Activated CD8-positive, alpha-beta T cell treated with anti-CD3 and anti-CD28 coated beads for 36 hours (primary cell): Measurements from ENCODE around the gene ID1. TPM values are rescaled to one million over a fixed set of nuclear protein-coding genes. Genes with fewer than 3 reads are reported as not detected.
"Not testable (repeated sequence)": the region's sequence is repeated elsewhere in the genome, so short reads cannot be mapped to it uniquely, and the experiment has no call there.

ENCODE experiments used
- ATAC-seq: fragments of 200-7000 bp; cut with Tn5 transposase; one replicate; pipeline ENCODE4 v1.10.0; 2021; ENCODE audit warnings: mild to moderate bottlenecking, moderate library complexity
- CTCF ChIA-PET: fragments of 350-600 bp; sonication (Branson Sonifier 250); formaldehyde crosslinking; loops from one replicate; lab custom pipeline; 2021; ENCODE audit warnings: antibody characterized with exemption; lab: Charles Lee
- POLR2A ChIA-PET: fragments of 350-600 bp; sonication (Branson Sonifier 250); formaldehyde crosslinking; loops from one replicate; lab custom pipeline; 2021; ENCODE audit warnings: antibody characterized with exemption; lab: Charles Lee
- DNase-seq: peaks from one replicate; pipeline ENCODE4 v3.0.0-alpha.2; 2020
- H3K27ac Mint-ChIP-seq: one replicate; pipeline ENCODE4 v1.8.0; 2021; ENCODE audit warnings: mild to moderate bottlenecking, mixed read lengths
- H3K27me3 Mint-ChIP-seq: one replicate; pipeline ENCODE4 v1.8.0; 2021; ENCODE audit warnings: mixed read lengths
- H3K36me3 Mint-ChIP-seq: one replicate; pipeline ENCODE4 v1.8.0; 2021; ENCODE audit warnings: low read depth, mixed read lengths
- H3K4me1 Mint-ChIP-seq: one replicate; pipeline ENCODE4 v1.8.0; 2021; ENCODE audit warnings: low read depth, mixed read lengths
- H3K4me3 Mint-ChIP-seq: one replicate; pipeline ENCODE4 v1.8.0; 2021; ENCODE audit warnings: mild to moderate bottlenecking, moderate library complexity, mixed read lengths
- H3K9me3 Mint-ChIP-seq: one replicate; pipeline ENCODE4 v1.8.0; 2021; ENCODE audit warnings: mixed read lengths
- CTCF ChIP-seq: fragments of 200-600 bp; IDR thresholded peaks from one replicate; pipeline ENCODE4 v1.8.0; 2022; ENCODE audit warnings: antibody characterized with exemption, mild to moderate bottlenecking
- intact Hi-C: fragments of 100-400 bp; cut with micrococcal nuclease; formaldehyde crosslinking; loops from one replicate; pipeline ENCODE4 v1.10.0; 2022
- total RNA-seq, 2 experiments: library from RNA; stranded (reverse); gene quantifications; one replicate each; pipeline ENCODE4 v1.2.3, GENCODE V29; 2021

The ID1 gene
- total RNA-seq, 2 experiments from 2014 or later, result 0.41 to 0.54 TPM

- H3K27ac Mint-ChIP-seq, result no peak overlapping the region
- peaks cover 13% of the 10 kb centered on the region for H3K4me1 Mint-ChIP-seq
- no peak overlapping the region for H3K4me3 Mint-ChIP-seq
- TF ChIP-seq CTCF, result no peak
- H3K36me3 Mint-ChIP-seq, result no peaks in the 10 kb centered on the region
- CTCF ChIA-PET, result interaction anchor here (1.1 to 30.6 kb wide), 5 partner anchors 10 to 27 kb away, joined by 3 to 1008 read pairs (median 7); partner anchors contain the start of gene ID1
- no peaks in the 10 kb centered on the region for H3K27me3 Mint-ChIP-seq
- no peak for ATAC-seq
- intact Hi-C loops, result no loop called here
- no peak for DNase-seq
- POLR2A ChIA-PET, result interaction anchor here (0.6 kb wide), 1 partner anchor 33 kb away, joined by 3 read pairs; no protein-coding TSS in a partner anchor
- H3K9me3 Mint-ChIP-seq, result no peaks in the 10 kb centered on the region
Measured at GRCh38 chr20:31578448-31579138, 26.5 kb upstream of the ID1 start.

- TF ChIP-seq CTCF, result no peak
- DNase-seq (no peak), ATAC-seq (no peak)
- ChIA-PET POLR2A (no interaction called here), CTCF (interaction anchor here (0.9 to 1.8 kb wide), 2 partner anchors 10 to 33 kb away, joined by 3 to 12 read pairs; no protein-coding TSS in a partner anchor)
- Mint-ChIP-seq H3K27ac (no peak overlapping the region), H3K4me3 (no peak overlapping the region), H3K27me3 (no peaks in the 10 kb centered on the region), H3K9me3 (no peaks in the 10 kb centered on the region), H3K4me1 (peaks cover 8% of the 10 kb centered on the region), H3K36me3 (no peaks in the 10 kb centered on the region)
- intact Hi-C loops, result no loop called here
Measured at GRCh38 chr20:31579245-31579644, 25.8 kb upstream of the ID1 start.

GRCh38 chr20:31579941-31580651 lies 25.0 kb upstream of the ID1 start:
- H3K4me3 Mint-ChIP-seq, H3K9me3 Mint-ChIP-seq, DNase-seq, intact Hi-C loops, H3K27ac Mint-ChIP-seq, POLR2A ChIA-PET, H3K36me3 Mint-ChIP-seq, H3K4me1 Mint-ChIP-seq, ATAC-seq, H3K27me3 Mint-ChIP-seq: not testable (repeated sequence)
- CTCF ChIA-PET, result interaction anchor here (0.9 to 1.8 kb wide), 2 partner anchors 10 to 33 kb away, joined by 3 to 12 read pairs; no protein-coding TSS in a partner anchor

GRCh38 chr20:31580706-31581105 lies 24.4 kb upstream of the ID1 start:
- no peak for DNase-seq
- Mint-ChIP-seq H3K27me3 (no peaks in the 10 kb centered on the region), H3K36me3 (no peaks in the 10 kb centered on the region), H3K4me1 (peaks cover 8% of the 10 kb centered on the region), H3K9me3 (no peaks in the 10 kb centered on the region), H3K27ac (no peak overlapping the region), H3K4me3 (no peak overlapping the region)
- ChIA-PET POLR2A (no interaction called here), CTCF (interaction anchor here (1.8 kb wide), 1 partner anchor 32 kb away, joined by 12 read pairs; no protein-coding TSS in a partner anchor)
- intact Hi-C loops, result no loop called here
- TF ChIP-seq CTCF, result no peak
- ATAC-seq, result no peak

- no peak for TF ChIP-seq CTCF
- Mint-ChIP-seq H3K4me1 (peaks cover 8% of the 10 kb centered on the region), H3K9me3 (no peaks in the 10 kb centered on the region), H3K27ac (no peak overlapping the region), H3K27me3 (peaks cover 1% of the 10 kb centered on the region), H3K4me3 (no peak overlapping the region), H3K36me3 (no peaks in the 10 kb centered on the region)
- DNase-seq (no peak), ATAC-seq (no peak)
- POLR2A ChIA-PET, result no interaction called here
- intact Hi-C loops, result no loop called here
- CTCF ChIA-PET, result no interaction called here
Measured at GRCh38 chr20:31581391-31581790, 23.7 kb upstream of the ID1 start.
